Heart right ventricle (tissue), 16 donors: ENCODE results near the gene TECPR1. TPM values are rescaled to one million over a fixed set of nuclear protein-coding genes. Genes with fewer than 3 reads are reported as not detected.

Source experiments
- ATAC-seq, 8 donors: fragments of 200-7000 bp; cut with Tn5 transposase; one replicate each; pipeline ENCODE4 v1.9.1; 2020; ENCODE audit warnings: mild to moderate bottlenecking in 8 of 8, moderate library complexity in 8 of 8, moderate number of reproducible peaks in 1 of 8
- DNase-seq, 2 donors: peaks; one replicate each; pipeline ENCODE4 v3.0.0-alpha.2; 2020
- H3K27ac ChIP-seq, 10 donors: fragments of 200-600 bp; sonication (generic) in 2 of 10; one replicate each; pipeline versions ENCODE4 v1.5.0 to v1.8.0; 2020 to 2022; ENCODE audit warnings: mild to moderate bottlenecking in 3 of 10
- H3K27me3 ChIP-seq, 7 donors: fragments of 200-600 bp; one replicate each; pipeline ENCODE4 v1.8.0; 2021 to 2022; ENCODE audit warnings: mild to moderate bottlenecking in 2 of 7
- H3K36me3 ChIP-seq, 9 donors: fragments of 200-600 bp; sonication (generic) in 1 of 9; one replicate each; pipeline versions ENCODE4 v1.5.0 to v1.8.0; 2020 to 2022; ENCODE audit warnings: mild to moderate bottlenecking in 2 of 9
- H3K4me1 ChIP-seq, 9 donors: fragments of 200-600 bp; sonication (generic) in 1 of 9; one replicate each; pipeline versions ENCODE4 v1.5.0 to v1.8.0; 2020 to 2022; ENCODE audit warnings: mild to moderate bottlenecking in 4 of 9
- H3K4me3 ChIP-seq, 10 donors: fragments of 200-600 bp; sonication (generic) in 2 of 10; one replicate each; pipeline versions ENCODE4 v1.5.0 to v1.8.0; 2020 to 2022; ENCODE audit warnings: mild to moderate bottlenecking in 7 of 10, moderate library complexity in 2 of 10
- H3K9me3 ChIP-seq, 11 donors: fragments of 200-600 bp in 10 of 11; sonication (generic) in 2 of 11; one replicate each; pipeline versions ENCODE4 v1.5.0 to v1.8.0; 2013 to 2022; ENCODE audit warnings: mild to moderate bottlenecking in 2 of 11, control low read depth in 1 of 11, moderate library complexity in 1 of 11
- WGBS, 2 donors: extraction: QIAGEN DNeasy Blood & Tissue Kit; methylation state at CpG; one replicate each; pipeline ENCODE4 v1.1.7; 2013; ENCODE audit warnings: inconsistent platforms in 1 of 2; 5-methylcytosine and 5-hydroxymethylcytosine counted together
- intact Hi-C, 10 donors: fragments of 100-400 bp; cut with DNase I; formaldehyde crosslinking; loops; one replicate each; pipeline versions ENCODE4 v1.11.1 to v1.14.2; 2022
- polyA plus RNA-seq, 2 donors: library from polyadenylated mRNA; stranded (reverse); fragments of 200-250 nt; gene quantifications; one replicate each; pipeline ENCODE4 v1.2.3, GENCODE V29; 2013
- total RNA-seq, 10 donors: library from RNA; stranded (reverse); fragmentation: NEBNext Ultra II Directional in 3 of 10; extraction: Animal tissue kit (Norgen Biotek cat#: 25700) in 3 of 10; gene quantifications; one replicate each; pipeline versions ENCODE4 v1.2.1 to v1.2.4, GENCODE V29; 2021 to 2023
- TF ChIP-seq, protein P1 (sequence below), 9 donors: fragments of 200-600 bp; sonication (generic) in 2 of 9; IDR thresholded peaks; one replicate each; pipeline versions ENCODE4 v1.5.0 to v1.8.0; 2021 to 2022; ENCODE audit warnings: antibody characterized with exemption in 9 of 9, mild to moderate bottlenecking in 5 of 9, moderate library complexity in 1 of 9
- donor health status: Arrhythmogenic right ventricular cardiomyopathy.
- donor health status: ischemic (EF 13 %, LVEDD 7.1; RV severe dilation, severe dysfunction).
- donor health status: healthy with polysubstance abuse.
- donor health status: DM: no; HTN: yes; CAD: no.
- donor health status: DM: no; HTN: no; CAD: no.
- donor health status: ischemic (EF 25% LVEDD 6.9; RV normal size, moderate dysfunction).
- donor health status: ischemic (EF 25% LVEDD 5.7; RV mildly dilated, moderate dysfunction).
- donor health status: healthy.
- donor health status: DM: yes; HTN: yes; CAD: no.
- donor health status: Ischemic cardiomyopathy.
- donor health status: ischemic (EF 35%, LVEDD 5.7; RV mildly dilated, moderate dysfunction).
- donor health status: nonischemic (EF 11% LVEDD 7.7; RV severe dilation, severe dysfunction).
- donor health status: DM: yes; HTN: yes; CAD: no.
- donor health status: PGD.
- donor health status: ischemic (EF 29% LVEDD 5.4; RV normal size, mild dysfunction).
- donor health status: nonischemic (EF 23%, LVEDD 6.1; RV moderate dilation, normal function).

TECPR1 gene
- total and polyA plus RNA-seq, 12 donors: 12.8 to 23.8 (median 15.4) TPM

DNA sequence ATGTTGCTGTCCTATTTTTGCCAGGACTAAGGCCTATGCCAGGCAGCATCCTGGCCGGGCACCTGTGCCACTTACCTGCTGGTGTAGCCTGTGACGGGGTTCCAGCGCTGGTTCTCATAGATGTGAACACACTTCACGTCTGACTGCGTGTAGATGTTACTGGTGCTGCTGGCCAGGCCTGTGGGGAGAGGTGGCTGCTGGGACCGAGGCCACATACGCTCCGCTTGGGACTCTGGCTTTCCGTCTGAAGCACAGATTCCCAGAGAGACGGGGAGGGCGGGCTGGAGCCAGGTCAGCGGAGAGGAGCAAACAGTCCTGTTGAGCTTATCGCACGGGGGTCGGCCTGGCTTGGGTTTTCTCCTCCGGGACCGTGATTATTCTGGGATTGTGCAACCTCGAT lies 24.1 kb downstream of the TECPR1 start:
- Histone ChIP-seq H3K4me3 (no peak overlapping the region), H3K9me3 (no peaks in the 10 kb centered on the region), H3K4me1 (no peaks in the 10 kb centered on the region), H3K36me3 (peaks cover 0 to 93% (median 29%) of the 10 kb centered on the region in 9 donors), H3K27ac (no peak overlapping the region), H3K27me3 (no peaks in the 10 kb centered on the region)
- intact Hi-C loops: no loop called here
- 78 to 89% methylated on average over 18 of the region's 18 CpGs for WGBS, 2 donors
- DNase-seq (no peak), ATAC-seq (no peak)
- TF ChIP-seq, protein P1, sequence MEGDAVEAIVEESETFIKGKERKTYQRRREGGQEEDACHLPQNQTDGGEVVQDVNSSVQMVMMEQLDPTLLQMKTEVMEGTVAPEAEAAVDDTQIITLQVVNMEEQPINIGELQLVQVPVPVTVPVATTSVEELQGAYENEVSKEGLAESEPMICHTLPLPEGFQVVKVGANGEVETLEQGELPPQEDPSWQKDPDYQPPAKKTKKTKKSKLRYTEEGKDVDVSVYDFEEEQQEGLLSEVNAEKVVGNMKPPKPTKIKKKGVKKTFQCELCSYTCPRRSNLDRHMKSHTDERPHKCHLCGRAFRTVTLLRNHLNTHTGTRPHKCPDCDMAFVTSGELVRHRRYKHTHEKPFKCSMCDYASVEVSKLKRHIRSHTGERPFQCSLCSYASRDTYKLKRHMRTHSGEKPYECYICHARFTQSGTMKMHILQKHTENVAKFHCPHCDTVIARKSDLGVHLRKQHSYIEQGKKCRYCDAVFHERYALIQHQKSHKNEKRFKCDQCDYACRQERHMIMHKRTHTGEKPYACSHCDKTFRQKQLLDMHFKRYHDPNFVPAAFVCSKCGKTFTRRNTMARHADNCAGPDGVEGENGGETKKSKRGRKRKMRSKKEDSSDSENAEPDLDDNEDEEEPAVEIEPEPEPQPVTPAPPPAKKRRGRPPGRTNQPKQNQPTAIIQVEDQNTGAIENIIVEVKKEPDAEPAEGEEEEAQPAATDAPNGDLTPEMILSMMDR (IDR thresholded peaks at IDR 0.05): no peak

DNA sequence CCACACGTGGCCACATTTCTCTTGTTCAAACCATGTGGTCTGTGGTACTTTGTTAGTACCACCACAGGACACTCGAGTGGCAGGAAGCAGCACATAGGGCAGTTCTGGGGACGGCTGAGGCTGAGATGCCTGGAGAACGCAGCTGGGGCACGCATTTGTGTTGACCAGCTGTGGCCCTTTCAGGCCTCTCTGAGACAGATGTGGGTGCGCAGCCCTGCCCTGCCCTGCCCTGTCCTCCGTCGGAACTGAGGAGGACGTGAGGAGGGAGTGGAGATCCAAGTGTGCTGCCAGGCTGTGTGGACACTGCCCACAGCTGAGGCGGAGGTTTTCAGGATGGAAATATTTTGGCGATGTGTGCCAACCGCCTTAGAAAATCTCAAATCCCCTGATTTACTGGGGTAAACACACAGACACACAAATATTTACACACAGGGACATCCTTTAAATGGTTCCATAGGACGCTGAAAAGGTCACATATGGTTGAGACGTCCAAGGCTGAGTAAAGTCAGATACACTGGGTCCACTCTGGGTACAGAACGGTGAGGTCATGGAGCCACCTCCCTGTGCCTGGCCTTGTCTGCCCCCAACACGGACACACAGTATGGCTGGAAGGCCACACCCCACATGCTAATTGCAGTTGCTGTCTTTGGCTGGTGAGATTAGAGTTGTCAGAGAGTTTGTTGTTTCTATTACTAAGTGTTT lies 26.0 kb downstream of the TECPR1 start:
- H3K27ac ChIP-seq: no peak overlapping the region
- intact Hi-C loops: no loop called here
- H3K36me3 ChIP-seq: peaks cover 0 to 96% (median 34%) of the 10 kb centered on the region in 9 donors
- no peaks in the 10 kb centered on the region for H3K27me3 ChIP-seq
- H3K4me3 ChIP-seq: no peak overlapping the region
- ATAC-seq (no peak), DNase-seq (no peak)
- no peaks in the 10 kb centered on the region for H3K4me1 ChIP-seq
- 90 to 94% methylated on average over 16 of the region's 16 CpGs for WGBS, 2 donors
- TF ChIP-seq, protein P1 (IDR thresholded peaks at IDR 0.05): no peak
- H3K9me3 ChIP-seq: no peaks in the 10 kb centered on the region

DNA sequence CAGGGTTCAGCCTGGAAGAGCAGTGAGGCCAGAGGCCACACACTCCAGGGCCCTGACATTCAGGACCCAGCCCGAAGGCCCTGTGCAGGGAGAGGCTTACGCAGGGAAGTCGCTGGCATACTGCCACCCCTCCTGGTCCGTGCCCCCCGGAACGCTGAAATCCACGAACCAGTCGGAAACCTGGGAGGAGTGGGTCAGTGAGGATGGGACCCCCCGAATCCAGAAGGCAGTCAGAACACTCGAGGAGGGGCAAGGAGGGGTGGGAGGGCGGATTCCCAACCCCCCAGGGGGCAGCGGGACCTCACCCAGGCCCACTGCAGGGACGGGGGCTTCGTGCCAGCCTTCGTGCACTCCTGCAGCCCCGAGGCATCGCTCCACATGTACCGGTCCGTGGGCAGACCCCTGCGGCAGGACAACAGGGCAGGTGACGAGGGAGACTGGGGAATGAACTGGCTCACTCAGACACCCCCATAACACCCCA lies 27.3 kb downstream of the TECPR1 start:
- Histone ChIP-seq H3K4me3 (no peak overlapping the region), H3K9me3 (no peaks in the 10 kb centered on the region), H3K36me3 (peaks cover 0 to 96% (median 36%) of the 10 kb centered on the region in 9 donors), H3K4me1 (no peaks in the 10 kb centered on the region), H3K27me3 (no peaks in the 10 kb centered on the region), H3K27ac (no peak overlapping the region)
- WGBS, 2 donors: 95 to 96% methylated on average over 21 of the region's 21 CpGs
- ATAC-seq (peak in 1 of 8 donors; percentile 12), DNase-seq (no peak)
- TF ChIP-seq, protein P1 (IDR thresholded peaks at IDR 0.05): no peak
- intact Hi-C loops: no loop called here

DNA sequence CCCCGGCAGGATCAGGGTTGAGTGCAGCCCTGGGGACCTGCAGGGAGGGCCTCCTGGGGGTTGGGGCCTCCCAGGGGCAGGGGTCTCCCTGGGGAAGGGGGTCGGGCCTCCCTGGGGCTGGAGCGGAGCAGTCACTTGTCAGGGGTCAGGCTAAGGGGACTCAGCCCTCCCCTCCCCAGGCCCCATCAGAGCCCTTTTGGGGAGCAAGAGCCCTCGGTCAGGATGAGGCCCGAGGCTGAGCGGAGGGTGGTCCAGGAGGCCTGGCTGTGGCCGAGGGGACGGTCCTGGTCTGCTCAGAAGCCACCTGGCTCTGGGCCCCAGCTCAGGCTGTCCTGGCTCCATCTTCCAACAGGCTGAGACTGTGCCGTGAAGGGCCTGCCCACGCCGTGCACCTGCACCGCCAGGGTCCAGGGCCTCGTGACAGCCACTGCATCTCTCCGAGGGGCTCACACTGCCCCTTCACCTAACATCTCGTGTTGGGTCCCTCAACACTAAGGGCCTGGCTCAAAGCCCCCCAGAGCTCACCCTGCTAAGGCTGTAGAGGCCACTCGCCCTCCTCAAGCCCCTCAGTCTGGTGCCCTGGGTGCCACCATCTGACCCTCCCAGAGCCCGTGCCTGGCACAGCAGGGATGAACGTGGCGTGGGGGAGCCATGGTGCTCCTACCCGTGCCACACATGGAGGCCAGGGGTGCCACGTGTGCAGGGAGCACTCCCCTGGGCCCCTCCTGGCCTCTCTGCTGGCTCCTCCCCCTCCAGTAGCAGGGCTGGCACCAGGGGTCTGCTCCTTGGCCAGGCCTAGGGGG lies 27.9 kb downstream of the TECPR1 start:
- WGBS, 2 donors: 90 to 91% methylated on average over 21 of the region's 21 CpGs
- intact Hi-C loops: no loop called here
- TF ChIP-seq, protein P1 (IDR thresholded peaks at IDR 0.05): no peak
- H3K9me3 ChIP-seq: no peaks in the 10 kb centered on the region
- DNase-seq (no peak), ATAC-seq (peak in 3 of 8 donors; percentile 5 to 32 (median 8))
- no peaks in the 10 kb centered on the region for H3K27me3 ChIP-seq
- H3K36me3 ChIP-seq: peaks cover 0 to 96% (median 42%) of the 10 kb centered on the region in 9 donors
- no peak overlapping the region for H3K27ac ChIP-seq
- no peaks in the 10 kb centered on the region for H3K4me1 ChIP-seq
- no peak overlapping the region for H3K4me3 ChIP-seq
